Measurements from ENCODE around the gene RGS13.

The RGS13 gene

GRCh38 chr1:192627901-192628300, 8.0 kb upstream of the RGS13 start:
- H3K27ac ChIP-seq = no peak overlapping the region

GRCh38 chr1:192628396-192629057, 7.4 kb upstream of the RGS13 start:
- H3K27ac ChIP-seq = no peak overlapping the region
- no peak for TF ChIP-seq CTCF (conservative IDR thresholded peaks at IDR 0.05)
- no peak for TF ChIP-seq ZFX (IDR thresholded peaks at IDR 0.05)

More at GRCh38 chr1:192627901-192628300, 8.0 kb upstream of the RGS13 start:
- TF ChIP-seq CTCF (conservative IDR thresholded peaks at IDR 0.05) = no peak
- no peak for TF ChIP-seq ZFX (IDR thresholded peaks at IDR 0.05)

- TF ChIP-seq CTCF (conservative IDR thresholded peaks at IDR 0.05) (no peak), ZFX (IDR thresholded peaks at IDR 0.05) (no peak)
- H3K27ac ChIP-seq = no peak overlapping the region
Observed at GRCh38 chr1:192629612-192630011, 6.3 kb upstream of the RGS13 start.

GRCh38 chr1:192630521-192631287, 5.2 kb upstream of the RGS13 start:
- H3K27ac ChIP-seq = no peak overlapping the region
- no peak for TF ChIP-seq CTCF (conservative IDR thresholded peaks at IDR 0.05)
- no peak for TF ChIP-seq ZFX (IDR thresholded peaks at IDR 0.05)

- no peak for TF ChIP-seq ZFX (IDR thresholded peaks at IDR 0.05)
- TF ChIP-seq CTCF (conservative IDR thresholded peaks at IDR 0.05) = no peak
Observed at GRCh38 chr1:192631749-192632148, 4.2 kb upstream of the RGS13 start.

GRCh38 chr1:192632188-192632587, 3.8 kb upstream of the RGS13 start:
- TF ChIP-seq ZFX (IDR thresholded peaks at IDR 0.05) (no peak), CTCF (conservative IDR thresholded peaks at IDR 0.05) (no peak)
- no peak overlapping the region for H3K27ac ChIP-seq

More at GRCh38 chr1:192631749-192632148, 4.2 kb upstream of the RGS13 start:
- no peak overlapping the region for H3K27ac ChIP-seq
